ENCODE measurements around the gene TTC5.
"Not testable (repeated sequence)": the region's sequence is repeated elsewhere in the genome, so short reads cannot be mapped to it uniquely, and the experiment has no call there.

The TTC5 gene

GRCh38 chr14:20331053-20331613, 25.4 kb upstream of the TTC5 start:
- Mint-ChIP-seq H3K4me3 (peak overlapping the region; percentile 96), H3K4me1 (ENCODE audit: low read depth) (peaks cover 61% of the 10 kb centered on the region), H3K9me3 (no peaks in the 10 kb centered on the region), H3K27me3 (no peaks in the 10 kb centered on the region), H3K27ac (peak overlapping the region; percentile 77), H3K36me3 (ENCODE audit: low read depth) (peaks cover 65% of the 10 kb centered on the region)
- DNase-seq = no peak

- Mint-ChIP-seq H3K9me3 (no peaks in the 10 kb centered on the region), H3K4me1 (ENCODE audit: low read depth) (peaks cover 56% of the 10 kb centered on the region), H3K4me3 (no peak overlapping the region), H3K27me3 (no peaks in the 10 kb centered on the region), H3K36me3 (ENCODE audit: low read depth) (peaks cover 79% of the 10 kb centered on the region), H3K27ac (no peak overlapping the region)
- no peak for DNase-seq
Measured at GRCh38 chr14:20329355-20329754, 23.6 kb upstream of the TTC5 start.

- Mint-ChIP-seq H3K27ac (peak overlapping the region; percentile 63), H3K36me3 (ENCODE audit: low read depth) (peaks cover 86% of the 10 kb centered on the region), H3K4me3 (no peak overlapping the region), H3K27me3 (no peaks in the 10 kb centered on the region), H3K9me3 (no peaks in the 10 kb centered on the region), H3K4me1 (ENCODE audit: low read depth) (peaks cover 51% of the 10 kb centered on the region)
- DNase-seq = no peak
Measured at GRCh38 chr14:20328705-20329104, 23.0 kb upstream of the TTC5 start.

GRCh38 chr14:20327005-20327869, 21.5 kb upstream of the TTC5 start:
- Mint-ChIP-seq H3K9me3 (no peaks in the 10 kb centered on the region), H3K27me3 (no peaks in the 10 kb centered on the region), H3K4me1 (ENCODE audit: low read depth) (peaks cover 46% of the 10 kb centered on the region), H3K36me3 (ENCODE audit: low read depth) (peaks cover 89% of the 10 kb centered on the region), H3K27ac (peak overlapping the region; percentile 75), H3K4me3 (peak overlapping the region; percentile 45)
- DNase-seq = no peak

GRCh38 chr14:20317720-20318119, 12.0 kb upstream of the TTC5 start:
- H3K4me1 Mint-ChIP-seq (ENCODE audit: low read depth) = no peaks in the 10 kb centered on the region
- H3K36me3 Mint-ChIP-seq (ENCODE audit: low read depth) = peaks cover 90% of the 10 kb centered on the region
- no peak overlapping the region for H3K27ac Mint-ChIP-seq
- no peak for DNase-seq
- H3K27me3 Mint-ChIP-seq = no peaks in the 10 kb centered on the region
- H3K4me3 Mint-ChIP-seq = no peak overlapping the region
- no peaks in the 10 kb centered on the region for H3K9me3 Mint-ChIP-seq

- no peaks in the 10 kb centered on the region for H3K4me1 Mint-ChIP-seq (ENCODE audit: low read depth)
- DNase-seq = no peak
- H3K36me3 Mint-ChIP-seq (ENCODE audit: low read depth) = peaks cover 71% of the 10 kb centered on the region
- H3K9me3 Mint-ChIP-seq = no peaks in the 10 kb centered on the region
- no peak overlapping the region for H3K27ac Mint-ChIP-seq
- no peak overlapping the region for H3K4me3 Mint-ChIP-seq
- H3K27me3 Mint-ChIP-seq = no peaks in the 10 kb centered on the region
Measured at GRCh38 chr14:20314026-20314425, 8.3 kb upstream of the TTC5 start.

GRCh38 chr14:20306079-20306423, 300 bp upstream of the TTC5 start:
- H3K9me3 Mint-ChIP-seq = no peaks in the 10 kb centered on the region

GRCh38 chr14:20302042-20302755, 3.6 kb downstream of the TTC5 start:
- H3K4me3 Mint-ChIP-seq = no peak overlapping the region
- peaks cover 31% of the 10 kb centered on the region for H3K4me1 Mint-ChIP-seq (ENCODE audit: low read depth)
- no peak for DNase-seq
- H3K36me3 Mint-ChIP-seq (ENCODE audit: low read depth) = peaks cover 58% of the 10 kb centered on the region
- H3K27me3 Mint-ChIP-seq = no peaks in the 10 kb centered on the region
- H3K9me3 Mint-ChIP-seq = no peaks in the 10 kb centered on the region
- H3K27ac Mint-ChIP-seq = peak overlapping the region; percentile 48

More at GRCh38 chr14:20306079-20306423, 300 bp upstream of the TTC5 start:
- peaks cover 29% of the 10 kb centered on the region for H3K36me3 Mint-ChIP-seq (ENCODE audit: low read depth)
- H3K4me3 Mint-ChIP-seq = peak overlapping the region; percentile 88
- H3K27ac Mint-ChIP-seq = peak overlapping the region; percentile 82
- H3K27me3 Mint-ChIP-seq = no peaks in the 10 kb centered on the region
- no peak for DNase-seq
- peaks cover 31% of the 10 kb centered on the region for H3K4me1 Mint-ChIP-seq (ENCODE audit: low read depth)

- H3K27me3 Mint-ChIP-seq = no peaks in the 10 kb centered on the region
- peaks cover 3% of the 10 kb centered on the region for H3K4me1 Mint-ChIP-seq (ENCODE audit: low read depth)
- no peak overlapping the region for H3K4me3 Mint-ChIP-seq
- DNase-seq = no peak
- no peaks in the 10 kb centered on the region for H3K9me3 Mint-ChIP-seq
- no peak overlapping the region for H3K27ac Mint-ChIP-seq
- H3K36me3 Mint-ChIP-seq (ENCODE audit: low read depth) = peaks cover 82% of the 10 kb centered on the region
Measured at GRCh38 chr14:20295067-20295466, 10.7 kb downstream of the TTC5 start.

GRCh38 chr14:20294636-20295035, 11.1 kb downstream of the TTC5 start:
- peaks cover 84% of the 10 kb centered on the region for H3K36me3 Mint-ChIP-seq (ENCODE audit: low read depth)

GRCh38 chr14:20281998-20282397, 23.8 kb downstream of the TTC5 start:
- H3K4me3 Mint-ChIP-seq, DNase-seq, H3K9me3 Mint-ChIP-seq, H3K27ac Mint-ChIP-seq, H3K27me3 Mint-ChIP-seq: not testable (repeated sequence)
- Mint-ChIP-seq H3K4me1 (ENCODE audit: low read depth) (peaks cover 28% of the 10 kb centered on the region), H3K36me3 (ENCODE audit: low read depth) (peaks cover 85% of the 10 kb centered on the region)

More at GRCh38 chr14:20294636-20295035, 11.1 kb downstream of the TTC5 start:
- Mint-ChIP-seq H3K4me1 (ENCODE audit: low read depth) (peaks cover 3% of the 10 kb centered on the region), H3K4me3 (no peak overlapping the region), H3K9me3 (no peaks in the 10 kb centered on the region), H3K27me3 (no peaks in the 10 kb centered on the region), H3K27ac (no peak overlapping the region)
- no peak for DNase-seq

- H3K27ac Mint-ChIP-seq = not testable (repeated sequence)
- H3K36me3 Mint-ChIP-seq (ENCODE audit: low read depth) = peaks cover 81% of the 10 kb centered on the region
Measured at GRCh38 chr14:20280265-20280664, 25.5 kb downstream of the TTC5 start.

GRCh38 chr14:20278414-20278813, 27.3 kb downstream of the TTC5 start:
- Mint-ChIP-seq H3K27ac (no peak overlapping the region), H3K36me3 (ENCODE audit: low read depth) (peaks cover 84% of the 10 kb centered on the region), H3K4me1 (ENCODE audit: low read depth) (peaks cover 28% of the 10 kb centered on the region), H3K27me3 (no peaks in the 10 kb centered on the region), H3K4me3 (no peak overlapping the region), H3K9me3 (peaks cover 21% of the 10 kb centered on the region)
- no peak for DNase-seq

More at GRCh38 chr14:20280265-20280664, 25.5 kb downstream of the TTC5 start:
- not testable (repeated sequence) for H3K27me3 Mint-ChIP-seq, H3K9me3 Mint-ChIP-seq, DNase-seq, H3K4me3 Mint-ChIP-seq
- H3K4me1 Mint-ChIP-seq (ENCODE audit: low read depth) = peaks cover 28% of the 10 kb centered on the region

- peaks cover 30% of the 10 kb centered on the region for H3K9me3 Mint-ChIP-seq
- H3K36me3 Mint-ChIP-seq (ENCODE audit: low read depth) = peaks cover 83% of the 10 kb centered on the region
- H3K27me3 Mint-ChIP-seq = no peaks in the 10 kb centered on the region
- DNase-seq = no peak
- peaks cover 22% of the 10 kb centered on the region for H3K4me1 Mint-ChIP-seq (ENCODE audit: low read depth)
- H3K27ac Mint-ChIP-seq = no peak overlapping the region
- H3K4me3 Mint-ChIP-seq = no peak overlapping the region
Measured at GRCh38 chr14:20277409-20277808, 28.3 kb downstream of the TTC5 start.

- Mint-ChIP-seq H3K27ac (no peak overlapping the region), H3K4me1 (ENCODE audit: low read depth) (peaks cover 6% of the 10 kb centered on the region), H3K27me3 (no peaks in the 10 kb centered on the region), H3K9me3 (peaks cover 39% of the 10 kb centered on the region), H3K4me3 (no peak overlapping the region), H3K36me3 (ENCODE audit: low read depth) (peaks cover 60% of the 10 kb centered on the region)
- DNase-seq = no peak
Measured at GRCh38 chr14:20274062-20274461, 31.7 kb downstream of the TTC5 start.
